GM19099 (cell line): ENCODE data around the gene PLCB3.
A peak's percentile ranks its signal among the peaks of the same experiment; 100 is the strongest.

ENCODE experiments used
- POLR2A ChIP-seq: IDR thresholded peaks from 3 replicates; pipeline ENCODE4 v1.6.1; 2011; ENCODE audit warnings: low read depth; ENCODE audit not compliant: insufficient read length; ENCODE audit errors: extremely low read depth

Gene PLCB3

GRCh38 chr11:64240435-64241240, 10.7 kb upstream of the PLCB3 start, which contains the start of gene FKBP2:
FKBP2 (plus strand) TSS chr11:64241095; CDS start chr11:64242388, 1,293 bp downstream.
- peak; percentile 90 for TF ChIP-seq POLR2A

GRCh38 chr11:64241241-64241490, 10.2 kb upstream of the PLCB3 start:
- TF ChIP-seq POLR2A = no peak

GRCh38 chr11:64241491-64242374, 9.6 kb upstream of the PLCB3 start:
- peak; percentile 53 for TF ChIP-seq POLR2A

GRCh38 chr11:64243236-64243854, 8.0 kb upstream of the PLCB3 start:
- no peak for TF ChIP-seq POLR2A

GRCh38 chr11:64244107-64244506, 7.2 kb upstream of the PLCB3 start:
- no peak for TF ChIP-seq POLR2A

- peak; percentile 13 for TF ChIP-seq POLR2A
These were observed 6.4 kb upstream of the PLCB3 start for GRCh38 chr11:64244966-64245365.

- no peak for TF ChIP-seq POLR2A
These were observed 5.9 kb upstream of the PLCB3 start for GRCh38 chr11:64245401-64245796.

- TF ChIP-seq POLR2A = peak; percentile 1
These were observed 5.3 kb upstream of the PLCB3 start for GRCh38 chr11:64245797-64246620.

- peak; percentile 4 for TF ChIP-seq POLR2A
These were observed 4.8 kb upstream of the PLCB3 start for GRCh38 chr11:64246621-64246870.

GRCh38 chr11:64246871-64247728, 4.2 kb upstream of the PLCB3 start, which contains the start of gene PPP1R14B:
PPP1R14B (minus strand) TSS chr11:64246943; CDS start chr11:64246673, 270 bp downstream.
- peak; percentile 24 for TF ChIP-seq POLR2A

- TF ChIP-seq POLR2A = no peak
These were observed 3.4 kb upstream of the PLCB3 start for GRCh38 chr11:64247729-64248531.

- no peak for TF ChIP-seq POLR2A
These were observed 2.8 kb upstream of the PLCB3 start for GRCh38 chr11:64248578-64248977.

GRCh38 chr11:64249038-64249437, 2.3 kb upstream of the PLCB3 start:
- TF ChIP-seq POLR2A = no peak

GRCh38 chr11:64249563-64250414, 1.5 kb upstream of the PLCB3 start:
- no peak for TF ChIP-seq POLR2A
